ENCODE measurements around the gene SLC50A1.
"Not testable (repeated sequence)": the region's sequence is repeated elsewhere in the genome, so short reads cannot be mapped to it uniquely, and the experiment has no call there.

Gene SLC50A1

GRCh38 chr1:155107309-155108264, 28.1 kb upstream of the SLC50A1 start:
- Mint-ChIP-seq H3K9me3 (no peaks in the 10 kb centered on the region), H3K27me3 (ENCODE audit: low read depth) (peaks cover 26% of the 10 kb centered on the region), H3K4me3 (no peak overlapping the region), H3K4me1 (ENCODE audit: low read depth) (no peaks in the 10 kb centered on the region), H3K27ac (no peak overlapping the region), H3K36me3 (ENCODE audit: low read depth) (no peaks in the 10 kb centered on the region)

GRCh38 chr1:155108296-155108695, 27.4 kb upstream of the SLC50A1 start:
- H3K27ac Mint-ChIP-seq: no peak overlapping the region

GRCh38 chr1:155110381-155110780, 25.3 kb upstream of the SLC50A1 start:
- Mint-ChIP-seq H3K4me3 (no peak overlapping the region), H3K36me3 (ENCODE audit: low read depth) (no peaks in the 10 kb centered on the region), H3K9me3 (no peaks in the 10 kb centered on the region), H3K27me3 (ENCODE audit: low read depth) (peaks cover 25% of the 10 kb centered on the region), H3K27ac (no peak overlapping the region), H3K4me1 (ENCODE audit: low read depth) (no peaks in the 10 kb centered on the region)

More at GRCh38 chr1:155108296-155108695, 27.4 kb upstream of the SLC50A1 start:
- H3K36me3 Mint-ChIP-seq (ENCODE audit: low read depth): no peaks in the 10 kb centered on the region
- peaks cover 27% of the 10 kb centered on the region for H3K27me3 Mint-ChIP-seq (ENCODE audit: low read depth)
- no peaks in the 10 kb centered on the region for H3K4me1 Mint-ChIP-seq (ENCODE audit: low read depth)
- H3K4me3 Mint-ChIP-seq: no peak overlapping the region
- H3K9me3 Mint-ChIP-seq: no peaks in the 10 kb centered on the region

- no peaks in the 10 kb centered on the region for H3K4me1 Mint-ChIP-seq (ENCODE audit: low read depth)
- H3K36me3 Mint-ChIP-seq (ENCODE audit: low read depth): no peaks in the 10 kb centered on the region
- H3K27me3 Mint-ChIP-seq (ENCODE audit: low read depth): peaks cover 21% of the 10 kb centered on the region
- no peak overlapping the region for H3K4me3 Mint-ChIP-seq
- no peaks in the 10 kb centered on the region for H3K9me3 Mint-ChIP-seq
- no peak overlapping the region for H3K27ac Mint-ChIP-seq
Measured at GRCh38 chr1:155110826-155111225, 24.8 kb upstream of the SLC50A1 start.

GRCh38 chr1:155113450-155113980, 22.1 kb upstream of the SLC50A1 start:
- Mint-ChIP-seq H3K4me1 (ENCODE audit: low read depth) (no peaks in the 10 kb centered on the region), H3K27ac (no peak overlapping the region), H3K9me3 (no peaks in the 10 kb centered on the region), H3K27me3 (ENCODE audit: low read depth) (peaks cover 27% of the 10 kb centered on the region), H3K4me3 (no peak overlapping the region), H3K36me3 (ENCODE audit: low read depth) (no peaks in the 10 kb centered on the region)

- Mint-ChIP-seq H3K4me3 (no peak overlapping the region), H3K27ac (no peak overlapping the region), H3K36me3 (ENCODE audit: low read depth) (no peaks in the 10 kb centered on the region), H3K9me3 (no peaks in the 10 kb centered on the region), H3K27me3 (ENCODE audit: low read depth) (peaks cover 24% of the 10 kb centered on the region), H3K4me1 (ENCODE audit: low read depth) (no peaks in the 10 kb centered on the region)
Measured at GRCh38 chr1:155116113-155116764, 19.4 kb upstream of the SLC50A1 start.

GRCh38 chr1:155117610-155118009, 18.0 kb upstream of the SLC50A1 start:
- H3K4me1 Mint-ChIP-seq (ENCODE audit: low read depth): no peaks in the 10 kb centered on the region
- no peak overlapping the region for H3K27ac Mint-ChIP-seq
- H3K36me3 Mint-ChIP-seq (ENCODE audit: low read depth): no peaks in the 10 kb centered on the region
- H3K9me3 Mint-ChIP-seq: no peaks in the 10 kb centered on the region
- no peak overlapping the region for H3K4me3 Mint-ChIP-seq
- peaks cover 27% of the 10 kb centered on the region for H3K27me3 Mint-ChIP-seq (ENCODE audit: low read depth)

GRCh38 chr1:155118090-155118489, 17.6 kb upstream of the SLC50A1 start:
- H3K27me3 Mint-ChIP-seq (ENCODE audit: low read depth): peaks cover 27% of the 10 kb centered on the region
- H3K27ac Mint-ChIP-seq; H3K36me3 Mint-ChIP-seq (ENCODE audit: low read depth); H3K4me1 Mint-ChIP-seq (ENCODE audit: low read depth); H3K4me3 Mint-ChIP-seq; H3K9me3 Mint-ChIP-seq: not testable (repeated sequence)

GRCh38 chr1:155120253-155120652, 15.4 kb upstream of the SLC50A1 start:
- H3K9me3 Mint-ChIP-seq: no peaks in the 10 kb centered on the region
- H3K36me3 Mint-ChIP-seq (ENCODE audit: low read depth): no peaks in the 10 kb centered on the region
- peaks cover 38% of the 10 kb centered on the region for H3K27me3 Mint-ChIP-seq (ENCODE audit: low read depth)
- no peaks in the 10 kb centered on the region for H3K4me1 Mint-ChIP-seq (ENCODE audit: low read depth)
- no peak overlapping the region for H3K27ac Mint-ChIP-seq
- H3K4me3 Mint-ChIP-seq: no peak overlapping the region

- Mint-ChIP-seq H3K9me3 (no peaks in the 10 kb centered on the region), H3K27me3 (ENCODE audit: low read depth) (peaks cover 42% of the 10 kb centered on the region), H3K4me3 (no peak overlapping the region), H3K4me1 (ENCODE audit: low read depth) (no peaks in the 10 kb centered on the region), H3K27ac (no peak overlapping the region), H3K36me3 (ENCODE audit: low read depth) (no peaks in the 10 kb centered on the region)
Measured at GRCh38 chr1:155121249-155121648, 14.4 kb upstream of the SLC50A1 start.

GRCh38 chr1:155122308-155122707, 13.3 kb upstream of the SLC50A1 start:
- peaks cover 6% of the 10 kb centered on the region for H3K4me1 Mint-ChIP-seq (ENCODE audit: low read depth)
- H3K4me3 Mint-ChIP-seq: no peak overlapping the region
- H3K9me3 Mint-ChIP-seq: no peaks in the 10 kb centered on the region
- peaks cover 2% of the 10 kb centered on the region for H3K36me3 Mint-ChIP-seq (ENCODE audit: low read depth)
- H3K27ac Mint-ChIP-seq: no peak overlapping the region
- H3K27me3 Mint-ChIP-seq (ENCODE audit: low read depth): peaks cover 51% of the 10 kb centered on the region

- no peak overlapping the region for H3K4me3 Mint-ChIP-seq
- H3K9me3 Mint-ChIP-seq: no peaks in the 10 kb centered on the region
- peaks cover 17% of the 10 kb centered on the region for H3K4me1 Mint-ChIP-seq (ENCODE audit: low read depth)
- peaks cover 58% of the 10 kb centered on the region for H3K27me3 Mint-ChIP-seq (ENCODE audit: low read depth)
- H3K36me3 Mint-ChIP-seq (ENCODE audit: low read depth): peaks cover 2% of the 10 kb centered on the region
- H3K27ac Mint-ChIP-seq: no peak overlapping the region
Measured at GRCh38 chr1:155123801-155124200, 11.9 kb upstream of the SLC50A1 start.

- peaks cover 2% of the 10 kb centered on the region for H3K36me3 Mint-ChIP-seq (ENCODE audit: low read depth)
- H3K4me1 Mint-ChIP-seq (ENCODE audit: low read depth): peaks cover 18% of the 10 kb centered on the region
- no peak overlapping the region for H3K4me3 Mint-ChIP-seq
- H3K9me3 Mint-ChIP-seq: no peaks in the 10 kb centered on the region
- H3K27me3 Mint-ChIP-seq (ENCODE audit: low read depth): peaks cover 67% of the 10 kb centered on the region
- no peak overlapping the region for H3K27ac Mint-ChIP-seq
Measured at GRCh38 chr1:155124503-155125463, 10.9 kb upstream of the SLC50A1 start.

GRCh38 chr1:155125511-155125945, 10.1 kb upstream of the SLC50A1 start:
- Mint-ChIP-seq H3K36me3 (ENCODE audit: low read depth) (peaks cover 2% of the 10 kb centered on the region), H3K27me3 (ENCODE audit: low read depth) (peaks cover 67% of the 10 kb centered on the region), H3K4me1 (ENCODE audit: low read depth) (peaks cover 18% of the 10 kb centered on the region)

More at GRCh38 chr1:155125511-155125945, 10.1 kb upstream of the SLC50A1 start:
- Mint-ChIP-seq H3K9me3 (no peaks in the 10 kb centered on the region), H3K27ac (no peak overlapping the region), H3K4me3 (no peak overlapping the region)

All from T-helper 1 cell treated with Interleukin-12 subunit alpha and Interleukin-12 subunit beta and Interleukin-4 antibody, amounts not matched to agents 30 μg/mL and 1 μg/mL, for 36 hours (primary cell).